Uterus (tissue), 4 donors: ENCODE measurements around the gene UBE2E3. TPM values are rescaled to one million over a fixed set of nuclear protein-coding genes. Genes with fewer than 3 reads are reported as not detected.

Source experiments
- DNase-seq, 2 donors: peaks; one replicate each; pipeline ENCODE4 v3.0.0-alpha.2; 2019 to 2020
- H3K27ac ChIP-seq, 2 donors: fragments of 200-600 bp; sonication (generic); 1 replicate in 1 of 2; 2 replicates in 1 of 2; pipeline ENCODE4 v1.5.1; 2016 to 2018
- H3K27me3 ChIP-seq, 2 donors: fragments of 200-600 bp; sonication (generic); one replicate each; pipeline ENCODE4 v1.5.1; 2018 to 2019; ENCODE audit warnings: control low read depth in 1 of 2
- H3K36me3 ChIP-seq, 2 donors: fragments of 200-600 bp; sonication (generic); one replicate each; pipeline ENCODE4 v1.5.1; 2019; ENCODE audit warnings: control low read depth in 1 of 2
- H3K4me1 ChIP-seq, 2 donors: fragments of 200-600 bp; sonication (generic); one replicate each; pipeline ENCODE4 v1.5.1; 2018 to 2019; ENCODE audit warnings: control low read depth in 1 of 2
- H3K4me3 ChIP-seq, 2 donors: fragments of 200-600 bp; sonication (generic); 1 replicate in 1 of 2; 2 replicates in 1 of 2; pipeline ENCODE4 v1.5.1; 2018 to 2019; ENCODE audit warnings: mild to moderate bottlenecking in 1 of 2
- H3K9me3 ChIP-seq, 2 donors: fragments of 200-600 bp; sonication (generic); one replicate each; pipeline ENCODE4 v1.5.1; 2019; ENCODE audit warnings: control low read depth in 1 of 2
- CTCF ChIP-seq, 4 experiments: fragments of 200-600 bp in 2 of 4; fragments of 450-650 bp in 2 of 4; sonication (generic) in 2 of 4; IDR thresholded peaks; one replicate each; pipeline ENCODE4 v1.5.1; 2016 to 2019; ENCODE audit warnings: antibody characterized with exemption in 4 of 4, mild to moderate bottlenecking in 2 of 4, moderate library complexity in 1 of 4
- POLR2A ChIP-seq, 2 donors: fragments of 450-650 bp; IDR thresholded peaks; one replicate each; pipeline ENCODE4 v1.6.1; 2016; ENCODE audit warnings: antibody characterized with exemption in 2 of 2, mild to moderate bottlenecking in 1 of 2, moderate library complexity in 1 of 2
- intact Hi-C: fragments of 100-400 bp; cut with DNase I; formaldehyde crosslinking; loops from one replicate; pipeline ENCODE4 v1.15.1; 2023; ENCODE audit warnings: low total_unique reads
- total RNA-seq, 4 donors: library from RNA; depleted of rRNA in 3 of 4; stranded (reverse); fragments of >200 nt in 3 of 4; gene quantifications; one replicate each; pipeline versions ENCODE4 v1.1.0 to v1.2.4, GENCODE V29; 2014 to 2023
- donor health status: DM: yes; HTN: yes; CAD: no.

The UBE2E3 gene
- total RNA-seq, 4 donors from 2014 or later, result 29.2 to 200 (median 44.9) TPM

DNA sequence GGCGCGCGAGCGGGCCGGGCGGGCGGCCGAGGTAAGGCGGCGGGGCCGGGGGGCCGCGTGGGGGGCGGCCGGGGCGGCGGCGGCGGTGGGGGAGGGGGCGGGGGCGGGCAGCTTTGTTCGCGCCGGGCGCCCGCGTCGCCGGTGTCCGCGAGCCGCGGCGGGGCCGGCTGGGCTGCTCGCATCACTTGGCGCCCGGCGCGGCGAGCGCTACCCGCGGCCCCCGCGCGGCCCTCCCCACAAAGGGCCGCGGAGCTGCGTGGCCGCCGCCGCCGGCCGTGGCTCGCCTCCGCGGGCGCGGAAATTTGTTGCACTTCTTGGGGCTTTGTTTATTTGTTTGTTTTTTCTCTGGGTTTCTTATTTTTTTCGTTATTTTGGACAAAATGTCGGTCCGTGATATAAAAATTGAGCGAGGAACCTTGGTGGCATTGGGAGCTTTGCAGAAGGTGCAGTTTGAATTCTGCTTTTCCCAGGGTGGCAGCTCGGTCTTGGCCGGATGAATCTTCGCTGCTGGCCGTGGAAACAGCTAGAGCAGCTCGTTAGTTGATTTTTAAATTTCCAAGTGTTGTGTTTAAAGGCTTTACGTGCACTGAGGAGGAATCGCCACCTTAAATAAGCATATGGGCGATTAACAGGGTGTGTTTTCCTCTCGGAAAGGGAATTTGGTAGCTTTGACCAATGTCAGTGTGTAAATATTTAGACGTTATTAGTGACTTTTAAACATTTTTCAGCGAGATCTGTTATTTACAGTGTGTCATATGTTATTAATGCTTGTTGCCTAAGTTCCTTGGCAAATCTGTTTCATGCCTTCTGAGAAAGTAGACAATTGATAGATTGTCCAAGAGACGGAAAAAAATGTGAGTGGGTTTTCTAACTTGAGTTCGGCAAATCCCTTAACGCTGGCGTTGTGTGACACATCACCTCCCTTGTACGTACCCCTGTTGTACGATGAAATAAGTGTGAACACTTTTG lies 822 bp downstream of the UBE2E3 start:
- Histone ChIP-seq H3K36me3 (no peaks in the 10 kb centered on the region), H3K27me3 (no peaks in the 10 kb centered on the region), H3K4me1 (peaks cover 0 to 13% of the 10 kb centered on the region in 2 donors), H3K9me3 (no peaks in the 10 kb centered on the region), H3K4me3 (peak overlapping the region; percentile 47 to 79), H3K27ac (peak overlapping the region; percentile 96)
- DNase-seq, result no peak
- intact Hi-C loops, result no loop called here
- TF ChIP-seq CTCF (IDR thresholded peaks at IDR 0.05) (no peak), POLR2A (IDR thresholded peaks at IDR 0.05) (no peak)

- TF ChIP-seq POLR2A (IDR thresholded peaks at IDR 0.05), result no peak
- TF ChIP-seq CTCF (IDR thresholded peaks at IDR 0.05), result no peak
- Histone ChIP-seq H3K4me1 (peaks cover 0 to 13% of the 10 kb centered on the region in 2 donors), H3K4me3 (no peak overlapping the region), H3K27ac (no peak overlapping the region), H3K9me3 (no peaks in the 10 kb centered on the region), H3K27me3 (no peaks in the 10 kb centered on the region), H3K36me3 (no peaks in the 10 kb centered on the region)
- no peak for DNase-seq
- intact Hi-C loops, result no loop called here
These were observed 3.2 kb downstream of the UBE2E3 start for GRCh38 chr2:180983468-180984242.

DNA sequence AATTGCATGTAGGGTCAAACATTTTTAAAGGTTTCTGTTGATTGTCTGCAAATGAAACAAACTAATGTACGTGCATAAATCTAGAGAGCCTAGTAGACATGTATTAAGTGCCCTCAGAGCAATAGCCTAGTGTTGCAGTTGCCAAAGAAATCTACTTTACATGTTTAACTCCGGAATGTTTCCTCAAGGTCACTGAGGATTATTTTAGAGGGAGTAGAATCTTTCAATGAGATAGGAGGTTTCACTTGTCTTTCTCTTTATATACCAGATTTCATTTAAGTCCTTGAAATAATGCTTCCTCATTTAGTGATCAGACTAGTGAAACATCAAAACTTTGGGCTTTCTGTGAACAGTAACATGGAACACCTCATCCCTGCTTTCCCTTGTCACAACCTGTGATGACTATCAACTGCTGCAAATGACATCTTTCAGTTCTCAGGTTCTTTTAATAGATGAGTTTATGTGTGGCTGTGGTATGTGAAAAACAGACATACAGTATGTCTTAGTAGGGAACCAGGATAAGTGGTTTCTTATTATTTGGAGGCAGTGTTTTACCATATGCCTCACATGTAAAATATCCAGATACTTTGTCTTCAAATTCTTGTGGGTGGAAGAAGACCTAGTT lies 5.5 kb downstream of the UBE2E3 start:
- no peak overlapping the region for H3K4me3 ChIP-seq
- TF ChIP-seq POLR2A (IDR thresholded peaks at IDR 0.05) (no peak), CTCF (IDR thresholded peaks at IDR 0.05) (no peak)
- H3K36me3 ChIP-seq, result no peaks in the 10 kb centered on the region
- intact Hi-C loops, result no loop called here
- no peak overlapping the region for H3K27ac ChIP-seq
- no peaks in the 10 kb centered on the region for H3K9me3 ChIP-seq
- no peaks in the 10 kb centered on the region for H3K27me3 ChIP-seq
- H3K4me1 ChIP-seq, result peaks cover 0 to 13% of the 10 kb centered on the region in 2 donors
- no peak for DNase-seq

DNA sequence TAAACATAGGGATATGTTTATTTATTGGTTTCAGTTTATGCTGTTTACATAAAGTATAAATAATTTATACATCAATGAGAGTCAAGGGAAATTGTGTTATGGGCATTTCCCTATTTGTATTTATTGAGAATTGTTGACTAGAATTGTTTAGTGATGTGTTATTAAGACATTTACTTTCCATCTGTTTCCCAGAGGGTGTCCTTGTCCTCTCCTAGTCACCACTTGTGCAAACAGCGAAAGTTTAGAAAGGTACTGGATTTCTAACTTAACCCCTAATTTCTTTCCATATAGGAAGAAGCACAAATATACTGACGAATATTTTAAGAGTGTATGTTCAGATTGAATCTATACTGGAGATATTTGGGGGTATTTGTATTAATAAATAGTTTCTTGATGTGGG lies 6.7 kb downstream of the UBE2E3 start:
- DNase-seq, result no peak
- Histone ChIP-seq H3K9me3 (no peaks in the 10 kb centered on the region), H3K4me3 (no peak overlapping the region), H3K27me3 (no peaks in the 10 kb centered on the region), H3K4me1 (peaks cover 0 to 12% of the 10 kb centered on the region in 2 donors), H3K36me3 (no peaks in the 10 kb centered on the region), H3K27ac (no peak overlapping the region)
- intact Hi-C loops, result no loop called here
- TF ChIP-seq CTCF (IDR thresholded peaks at IDR 0.05), result no peak
- TF ChIP-seq POLR2A (IDR thresholded peaks at IDR 0.05), result no peak
